ENCODE measurements around the gene DGKD.

DNA sequence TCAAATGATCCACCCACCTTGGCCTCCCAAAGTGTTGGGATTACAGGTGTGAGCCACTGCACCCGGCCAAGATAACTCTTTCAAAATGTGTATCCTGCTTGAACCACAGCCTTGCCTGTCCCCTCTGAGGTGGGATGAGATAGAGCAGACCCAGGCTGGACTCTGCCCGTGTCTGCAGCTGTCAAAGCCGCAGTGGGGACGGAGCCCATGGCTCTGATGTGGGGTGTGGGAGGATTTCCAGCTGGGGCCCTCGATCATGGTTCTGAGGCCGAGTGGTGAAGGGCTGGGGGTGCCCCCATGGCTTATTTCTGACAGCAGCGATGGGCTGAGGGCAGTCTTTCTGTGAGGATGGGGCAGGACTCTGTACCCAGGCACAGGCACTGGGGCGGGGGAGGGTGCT, 104.5 kb downstream of the DGKD start:
- TF ChIP-seq YY1 (IDR thresholded peaks at IDR 0.05; ENCODE audit: insufficient read depth, insufficient read length) (no peak), SUZ12 (IDR thresholded peaks at IDR 0.05; ENCODE audit: extremely low read depth, insufficient read depth, insufficient read length) (no peak)

Measured in NT2/D1 (cell line).